IMR-90 (cell line): ENCODE data around the gene SEC14L1. TPM values are rescaled to one million over a fixed set of nuclear protein-coding genes. Genes with fewer than 3 reads are reported as not detected.

ENCODE experiments used
- ATAC-seq: fragments of 200-7000 bp; cut with Tn5 transposase; 2 replicates; pipeline ENCODE4 v1.9.1; 2020; ENCODE audit warnings: low read depth, mild to moderate bottlenecking, moderate library complexity
- BruUV-seq: library from RNA; stranded (reverse); fragments of 400-500 nt; replicated peaks from 2 replicates; lab custom pipeline; 2021; lab: Mats Ljungman, UMichigan
- CTCF ChIA-PET: fragments of 300-600 bp; formaldehyde crosslinking; extraction: SDS; loops from one replicate; lab custom pipeline; 2021; ENCODE audit warnings: antibody characterized with exemption; lab: Yijun Ruan, JAX
- POLR2A ChIA-PET: fragments of 300-600 bp; sonication (Branson Sonifier 250); formaldehyde crosslinking; loops from one replicate; lab custom pipeline; 2022; ENCODE audit warnings: antibody characterized with exemption; ENCODE audit not compliant: unreplicated experiment; lab: Charles Lee
- DNase-seq: peaks from one replicate; pipeline ENCODE4 v3.0.0; 2013
- H2AFZ ChIP-seq: replicated peaks from 2 replicates; pipeline ENCODE3; 2013; ENCODE audit warnings: low read length, mild to moderate bottlenecking; ENCODE audit not compliant: poor library complexity
- H2AK5ac ChIP-seq: 2 replicates; pipeline ENCODE4 v1.6.1; 2013; ENCODE audit warnings: low read depth, low read length, inconsistent platforms
- H2AK9ac ChIP-seq: replicated peaks from 2 replicates; pipeline ENCODE3; 2013; ENCODE audit warnings: mild to moderate bottlenecking, low read depth, low read length, moderate library complexity; ENCODE audit not compliant: poor library complexity
- H2BK120ac ChIP-seq: 2 replicates; pipeline ENCODE4 v1.6.1; 2013; ENCODE audit warnings: low read depth, low read length, inconsistent platforms
- H2BK15ac ChIP-seq: 3 replicates; pipeline ENCODE4 v1.6.1; 2013; ENCODE audit warnings: low read depth, low read length, inconsistent platforms
- H2BK20ac ChIP-seq: 2 replicates; pipeline ENCODE4 v1.6.1; 2013; ENCODE audit warnings: low read depth, mild to moderate bottlenecking, inconsistent platforms, low read length, moderate library complexity
- H2BK5ac ChIP-seq: 2 replicates; pipeline ENCODE4 v1.6.1; 2013; ENCODE audit warnings: mild to moderate bottlenecking, low read depth, low read length, inconsistent platforms; ENCODE audit not compliant: poor library complexity, severe bottlenecking
- H3K14ac ChIP-seq: replicated peaks from 2 replicates; pipeline ENCODE4 v1.6.1; 2013; ENCODE audit warnings: low read depth, low read length, inconsistent platforms
- H3K18ac ChIP-seq: 2 replicates; pipeline ENCODE4 v1.6.1; 2013; ENCODE audit warnings: low read depth, low read length, control low read depth
- H3K23ac ChIP-seq: 2 replicates; pipeline ENCODE4 v1.6.1; 2013; ENCODE audit warnings: low read depth, low read length, inconsistent platforms
- H3K27ac ChIP-seq: 2 replicates; pipeline ENCODE4 v1.5.1; 2013; ENCODE audit warnings: mild to moderate bottlenecking, control low read depth, low read length; ENCODE audit not compliant: insufficient read depth
- H3K27me3 ChIP-seq: 2 replicates; pipeline ENCODE4 v1.6.1; 2013; ENCODE audit warnings: low read length; ENCODE audit not compliant: control insufficient read depth, insufficient read depth
- H3K36me3 ChIP-seq: 2 replicates; pipeline ENCODE4 v1.6.1; 2013; ENCODE audit warnings: low read length, mixed read lengths; ENCODE audit not compliant: control insufficient read depth, insufficient read depth
- H3K4ac ChIP-seq: 2 replicates; pipeline ENCODE4 v1.6.1; 2013; ENCODE audit warnings: low read depth, low read length, inconsistent platforms
- H3K4me1 ChIP-seq: 2 replicates; pipeline ENCODE4 v1.6.1; 2013; ENCODE audit warnings: low read length, mixed read lengths; ENCODE audit not compliant: control insufficient read depth, insufficient read depth
- H3K4me2 ChIP-seq: 2 replicates; pipeline ENCODE4 v1.6.1; 2013; ENCODE audit warnings: low read depth, mild to moderate bottlenecking, control low read depth, low read length, moderate library complexity
- H3K4me3 ChIP-seq: 2 replicates; pipeline ENCODE4 v1.5.1; 2013; ENCODE audit warnings: low read depth, mild to moderate bottlenecking, control low read depth, low read length, moderate library complexity; ENCODE audit not compliant: insufficient read depth
- H3K56ac ChIP-seq: 2 replicates; pipeline ENCODE4 v1.6.1; 2013; ENCODE audit warnings: low read length, inconsistent platforms; ENCODE audit not compliant: insufficient read depth; ENCODE audit errors: extremely low read depth
- H3K79me1 ChIP-seq, 2 experiments: 2 replicates each; pipeline ENCODE4 v1.6.1; 2013; ENCODE audit warnings: low read length in 2 of 2, inconsistent platforms in 1 of 2, low read depth in 1 of 2
- H3K9ac ChIP-seq: 2 replicates; pipeline ENCODE4 v1.6.1; 2013; ENCODE audit warnings: low read depth, low read length, control low read depth
- H3K9me1 ChIP-seq: 2 replicates; pipeline ENCODE4 v1.6.1; 2013; ENCODE audit warnings: low read length, inconsistent platforms; ENCODE audit not compliant: insufficient read depth
- H3K9me3 ChIP-seq: 2 replicates; pipeline ENCODE4 v1.6.1; 2013; ENCODE audit warnings: low read length; ENCODE audit not compliant: control insufficient read depth, insufficient read depth
- H4K20me1 ChIP-seq: 2 replicates; pipeline ENCODE4 v1.6.1; 2013; ENCODE audit warnings: low read length, inconsistent platforms; ENCODE audit not compliant: insufficient read depth
- H4K5ac ChIP-seq: 2 replicates; pipeline ENCODE4 v1.6.1; 2013; ENCODE audit warnings: mild to moderate bottlenecking, low read depth, low read length, control low read depth
- H4K8ac ChIP-seq, 2 experiments: 2 replicates each; pipeline ENCODE4 v1.6.1; 2013; ENCODE audit warnings: low read depth in 2 of 2, low read length in 2 of 2, control low read depth in 1 of 2, inconsistent platforms in 1 of 2
- H4K91ac ChIP-seq: 2 replicates; pipeline ENCODE4 v1.6.1; 2013; ENCODE audit warnings: low read depth, low read length, inconsistent platforms; ENCODE audit not compliant: insufficient read depth
- BHLHE40 ChIP-seq: fragments of 150-350 bp; IDR thresholded peaks from 2 replicates; pipeline ENCODE4 v1.6.1; 2016; ENCODE audit warnings: mild to moderate bottlenecking, low read depth, low read length
- CEBPB ChIP-seq: IDR thresholded peaks from 2 replicates; pipeline ENCODE4 v1.6.1; 2012; ENCODE audit warnings: low read depth, low read length, improper control_type of control experiment
- CHD1 ChIP-seq: IDR thresholded peaks from 2 replicates; pipeline ENCODE4 v1.6.1; 2012; ENCODE audit warnings: low read depth, low read length, improper control_type of control experiment
- FOS ChIP-seq: fragments of 150-350 bp; IDR thresholded peaks from 2 replicates; pipeline ENCODE4 v1.6.1; 2016; ENCODE audit warnings: low read depth, low read length
- MAFK ChIP-seq: IDR thresholded peaks from 2 replicates; pipeline ENCODE4 v1.6.1; 2012; ENCODE audit warnings: low read depth, low read length, improper control_type of control experiment
- MAZ ChIP-seq: IDR thresholded peaks from 2 replicates; pipeline ENCODE4 v1.6.1; 2012; ENCODE audit warnings: low read depth, mild to moderate bottlenecking, low read length, improper control_type of control experiment, moderate library complexity, borderline replicate concordance
- MXI1 ChIP-seq: IDR thresholded peaks from 2 replicates; pipeline ENCODE4 v1.6.1; 2012; ENCODE audit warnings: low read depth, mild to moderate bottlenecking, low read length, moderate library complexity, borderline replicate concordance
- NFE2L2 ChIP-seq: fragments of 150-350 bp; IDR thresholded peaks from 2 replicates; pipeline ENCODE4 v1.6.1; 2016; ENCODE audit warnings: low read depth, mild to moderate bottlenecking, low read length
- POLR2A ChIP-seq: IDR thresholded peaks from 2 replicates; pipeline ENCODE4 v1.6.1; 2012; ENCODE audit warnings: mild to moderate bottlenecking, low read depth, low read length
- RAD21 ChIP-seq: IDR thresholded peaks from 2 replicates; pipeline ENCODE4 v1.6.1; 2012; ENCODE audit warnings: low read length, improper control_type of control experiment
- RCOR1 ChIP-seq: IDR thresholded peaks from 2 replicates; pipeline ENCODE4 v1.6.1; 2012; ENCODE audit warnings: mild to moderate bottlenecking, low read length, improper control_type of control experiment; ENCODE audit not compliant: insufficient replicate concordance
- RFX5 ChIP-seq: IDR thresholded peaks from 2 replicates; pipeline ENCODE4 v1.8.0; 2012; ENCODE audit warnings: low read depth, mild to moderate bottlenecking, low read length, moderate library complexity
- SMC3 ChIP-seq: fragments of 150-350 bp; IDR thresholded peaks from 2 replicates; pipeline ENCODE4 v1.6.1; 2016; ENCODE audit warnings: low read depth, mild to moderate bottlenecking, antibody characterized with exemption, low read length, moderate library complexity
- WGBS, 2 experiments: methylation state at CpG; one replicate each; pipeline versions ENCODE4 v1.1.5 to v1.1.7; 2013; ENCODE audit warnings: missing lambda C conversion rate in 2 of 2; ENCODE audit not compliant: insufficient read length in 1 of 2; ENCODE audit errors: extremely low coverage in 2 of 2; 5-methylcytosine and 5-hydroxymethylcytosine counted together
- dilution Hi-C: fragments of 300-500 bp; cut with HindIII; formaldehyde crosslinking; loops from one replicate; pipeline ENCODE4 v1.14.3; 2018; ENCODE audit warnings: low sequenced_read_pairs; ENCODE audit not compliant: unreplicated experiment
- in situ Hi-C: fragments of 300-500 bp; cut with MboI; formaldehyde crosslinking; loops from 3 replicates; pipeline ENCODE4 v1.14.3; 2019; ENCODE audit warnings: low sequenced_read_pairs, inconsistent platforms, mixed read lengths
- intact Hi-C: fragments of 100-400 bp; cut with micrococcal nuclease; formaldehyde crosslinking; loops from 2 replicates; pipeline ENCODE4 v1.10.0; 2022
- polyA plus RNA-seq, 3 experiments: library from polyadenylated mRNA; depleted of rRNA; stranded (reverse); fragments of >200 nt; gene quantifications; 2 replicates each; pipeline ENCODE4 v1.2.3, GENCODE V29; 2012; ENCODE audit warnings: low replicate concordance in 1 of 3
- total RNA-seq: library from RNA; depleted of rRNA; stranded (reverse); fragments of >200 nt; gene quantifications from 2 replicates; pipeline ENCODE4 v1.2.3, GENCODE V29; 2012
- TF ChIP-seq, protein P1 (sequence below): fragments of 150-350 bp; IDR thresholded peaks from 2 replicates; pipeline ENCODE4 v1.6.1; 2017; ENCODE audit warnings: mild to moderate bottlenecking, antibody characterized with exemption, low read length, low read depth
- TF ChIP-seq, protein P2 (sequence below): conservative IDR thresholded peaks from 2 replicates; pipeline ENCODE4 v1.5.1; 2012; ENCODE audit warnings: mild to moderate bottlenecking, low read depth, low read length, improper control_type of control experiment
- TF ChIP-seq, protein P3 (sequence below): fragments of 150-350 bp; IDR thresholded peaks from 2 replicates; pipeline ENCODE4 v1.6.1; 2016; ENCODE audit warnings: low read depth, mild to moderate bottlenecking, low read length, moderate library complexity, borderline replicate concordance

The SEC14L1 gene
- total and polyA plus RNA-seq, 2 of the 4 experiments (the other 2 are of a cell fraction), result 24.9 to 35.8 TPM

DNA sequence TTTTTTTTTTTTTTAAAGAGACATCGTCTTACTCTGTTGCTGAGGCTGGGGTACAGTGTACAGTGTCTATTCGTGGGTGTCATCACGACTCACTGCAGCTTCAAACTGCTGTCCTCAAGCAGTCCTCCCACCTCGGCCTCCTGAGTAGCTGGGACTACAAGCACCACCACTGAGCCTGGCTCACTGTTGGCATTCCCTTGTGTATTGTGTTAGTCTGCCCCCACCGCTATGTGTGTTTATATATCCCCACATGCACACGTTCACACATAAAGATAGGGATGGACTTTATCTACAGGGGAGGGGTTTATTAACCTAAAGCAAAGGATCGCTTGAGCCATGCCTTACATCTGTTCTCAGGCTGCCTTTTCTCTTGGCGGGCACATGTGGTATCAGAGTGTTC is 63.8 kb downstream of the SEC14L1 start:
- Histone ChIP-seq H2AK9ac (no peak overlapping the region), H4K5ac (no peak overlapping the region), H2AK5ac (no peak overlapping the region), H2AFZ (no peak overlapping the region), H2BK15ac (no peak overlapping the region), H3K4me1 (no peaks in the 10 kb centered on the region; the same call in 1 of the 2 replicates), H3K56ac (no peak overlapping the region), H4K8ac (no peak overlapping the region), H3K27ac (no peak overlapping the region), H3K4me2 (no peak overlapping the region), H3K9me1 (peaks cover 10% of the 10 kb centered on the region), H2BK20ac (no peak overlapping the region), H3K4ac (no peak overlapping the region), H3K27me3 (no peaks in the 10 kb centered on the region), H3K79me1 (peaks cover 16 to 22% of the 10 kb centered on the region in 2 experiments; a peak in 3 of 4 replicates), H3K9ac (no peak overlapping the region), H3K23ac (no peak overlapping the region), H3K14ac (no peak overlapping the region), H4K91ac (no peak overlapping the region), H3K9me3 (no peaks in the 10 kb centered on the region), H3K4me3 (no peak overlapping the region), H3K36me3 (peaks cover 55% of the 10 kb centered on the region), H2BK120ac (no peak overlapping the region), H3K18ac (no peak overlapping the region), H2BK5ac (no peak overlapping the region), H4K20me1 (no peaks in the 10 kb centered on the region)
- in situ Hi-C loops, result no loop called here
- no TSS peak for BruUV-seq
- no peak for DNase-seq
- CTCF ChIA-PET, result no interaction called here
- intact Hi-C loops, result no loop called here
- 100% methylated on average over 1 of the region's 8 CpGs; no CpG with 5 or more reads in 1 of the 2 experiments for WGBS, 2 experiments
- POLR2A ChIA-PET, result no interaction called here
- ATAC-seq, result no peak
- no peak for TF ChIP-seq BHLHE40
- TF ChIP-seq MXI1, result no peak
- no peak for TF ChIP-seq FOS
- TF ChIP-seq CHD1, result no peak
- TF ChIP-seq POLR2A, result no peak
- TF ChIP-seq, protein P1, sequence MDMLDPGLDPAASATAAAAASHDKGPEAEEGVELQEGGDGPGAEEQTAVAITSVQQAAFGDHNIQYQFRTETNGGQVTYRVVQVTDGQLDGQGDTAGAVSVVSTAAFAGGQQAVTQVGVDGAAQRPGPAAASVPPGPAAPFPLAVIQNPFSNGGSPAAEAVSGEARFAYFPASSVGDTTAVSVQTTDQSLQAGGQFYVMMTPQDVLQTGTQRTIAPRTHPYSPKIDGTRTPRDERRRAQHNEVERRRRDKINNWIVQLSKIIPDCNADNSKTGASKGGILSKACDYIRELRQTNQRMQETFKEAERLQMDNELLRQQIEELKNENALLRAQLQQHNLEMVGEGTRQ, result no peak
- TF ChIP-seq, protein P2, sequence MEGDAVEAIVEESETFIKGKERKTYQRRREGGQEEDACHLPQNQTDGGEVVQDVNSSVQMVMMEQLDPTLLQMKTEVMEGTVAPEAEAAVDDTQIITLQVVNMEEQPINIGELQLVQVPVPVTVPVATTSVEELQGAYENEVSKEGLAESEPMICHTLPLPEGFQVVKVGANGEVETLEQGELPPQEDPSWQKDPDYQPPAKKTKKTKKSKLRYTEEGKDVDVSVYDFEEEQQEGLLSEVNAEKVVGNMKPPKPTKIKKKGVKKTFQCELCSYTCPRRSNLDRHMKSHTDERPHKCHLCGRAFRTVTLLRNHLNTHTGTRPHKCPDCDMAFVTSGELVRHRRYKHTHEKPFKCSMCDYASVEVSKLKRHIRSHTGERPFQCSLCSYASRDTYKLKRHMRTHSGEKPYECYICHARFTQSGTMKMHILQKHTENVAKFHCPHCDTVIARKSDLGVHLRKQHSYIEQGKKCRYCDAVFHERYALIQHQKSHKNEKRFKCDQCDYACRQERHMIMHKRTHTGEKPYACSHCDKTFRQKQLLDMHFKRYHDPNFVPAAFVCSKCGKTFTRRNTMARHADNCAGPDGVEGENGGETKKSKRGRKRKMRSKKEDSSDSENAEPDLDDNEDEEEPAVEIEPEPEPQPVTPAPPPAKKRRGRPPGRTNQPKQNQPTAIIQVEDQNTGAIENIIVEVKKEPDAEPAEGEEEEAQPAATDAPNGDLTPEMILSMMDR, result no peak
- TF ChIP-seq MAFK, result no peak
- TF ChIP-seq CEBPB, result no peak
- TF ChIP-seq RCOR1, result no peak
- no peak for TF ChIP-seq RAD21
- TF ChIP-seq, protein P3, sequence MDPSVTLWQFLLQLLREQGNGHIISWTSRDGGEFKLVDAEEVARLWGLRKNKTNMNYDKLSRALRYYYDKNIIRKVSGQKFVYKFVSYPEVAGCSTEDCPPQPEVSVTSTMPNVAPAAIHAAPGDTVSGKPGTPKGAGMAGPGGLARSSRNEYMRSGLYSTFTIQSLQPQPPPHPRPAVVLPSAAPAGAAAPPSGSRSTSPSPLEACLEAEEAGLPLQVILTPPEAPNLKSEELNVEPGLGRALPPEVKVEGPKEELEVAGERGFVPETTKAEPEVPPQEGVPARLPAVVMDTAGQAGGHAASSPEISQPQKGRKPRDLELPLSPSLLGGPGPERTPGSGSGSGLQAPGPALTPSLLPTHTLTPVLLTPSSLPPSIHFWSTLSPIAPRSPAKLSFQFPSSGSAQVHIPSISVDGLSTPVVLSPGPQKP, result no peak
- no peak for TF ChIP-seq NFE2L2
- no peak for TF ChIP-seq MAZ
- no peak for TF ChIP-seq RFX5
- TF ChIP-seq SMC3, result no peak
- dilution Hi-C loops, result no loop called here
